ENCODE results near the gene TIAM2.
A peak's percentile ranks its signal among the peaks of the same experiment; 100 is the strongest.

TIAM2 gene

GRCh38 chr6:155141002-155141401, 145.9 kb downstream of the TIAM2 start:
- Histone ChIP-seq H3K4me2 (no peak overlapping the region), H3K27ac (no peak overlapping the region)
- TF ChIP-seq CTCF (conservative IDR thresholded peaks at IDR 0.05; ENCODE audit: low read depth, low read length), result no peak

GRCh38 chr6:155141512-155141911, 146.4 kb downstream of the TIAM2 start:
- Histone ChIP-seq H3K9ac (no peak overlapping the region), H4K20me1 (ENCODE audit: insufficient read depth) (no peaks in the 10 kb centered on the region), H3K36me3 (ENCODE audit: insufficient read depth) (no peaks in the 10 kb centered on the region), H3K4me2 (no peak overlapping the region), H3K4me1 (ENCODE audit: low read depth, poor library complexity, severe bottlenecking) (no peaks in the 10 kb centered on the region), H3K79me2 (ENCODE audit: insufficient read depth, low read depth) (no peaks in the 10 kb centered on the region), H3K27ac (no peak overlapping the region), H3K27me3 (ENCODE audit: insufficient read depth, low read depth) (no peaks in the 10 kb centered on the region), H2AFZ (ENCODE audit: low read depth) (no peak overlapping the region), H3K4me3 (IDR thresholded peaks at IDR 0.05; ENCODE audit: insufficient read depth, low read depth, low read length) (no peak overlapping the region)
- no peak for TF ChIP-seq CTCF (conservative IDR thresholded peaks at IDR 0.05; ENCODE audit: low read depth, low read length)

More at GRCh38 chr6:155141002-155141401, 145.9 kb downstream of the TIAM2 start:
- Histone ChIP-seq H3K36me3 (ENCODE audit: insufficient read depth) (no peaks in the 10 kb centered on the region), H2AFZ (ENCODE audit: low read depth) (no peak overlapping the region), H3K4me3 (IDR thresholded peaks at IDR 0.05; ENCODE audit: insufficient read depth, low read depth, low read length) (no peak overlapping the region), H3K9ac (no peak overlapping the region), H3K27me3 (ENCODE audit: insufficient read depth, low read depth) (no peaks in the 10 kb centered on the region), H3K79me2 (ENCODE audit: insufficient read depth, low read depth) (no peaks in the 10 kb centered on the region), H4K20me1 (ENCODE audit: insufficient read depth) (no peaks in the 10 kb centered on the region), H3K4me1 (ENCODE audit: low read depth, poor library complexity, severe bottlenecking) (no peaks in the 10 kb centered on the region)

GRCh38 chr6:155142168-155143028, 147.3 kb downstream of the TIAM2 start:
- no peak for TF ChIP-seq CTCF (conservative IDR thresholded peaks at IDR 0.05; ENCODE audit: low read depth, low read length)
- Histone ChIP-seq H3K79me2 (ENCODE audit: insufficient read depth, low read depth) (no peaks in the 10 kb centered on the region), H4K20me1 (ENCODE audit: insufficient read depth) (no peaks in the 10 kb centered on the region), H3K4me2 (no peak overlapping the region), H2AFZ (ENCODE audit: low read depth) (peak overlapping the region; percentile 6; the same call in 1 of the 2 replicates), H3K9ac (no peak overlapping the region), H3K4me1 (ENCODE audit: low read depth, poor library complexity, severe bottlenecking) (no peaks in the 10 kb centered on the region), H3K27me3 (ENCODE audit: insufficient read depth, low read depth) (no peaks in the 10 kb centered on the region), H3K36me3 (ENCODE audit: insufficient read depth) (no peaks in the 10 kb centered on the region), H3K27ac (no peak overlapping the region), H3K4me3 (IDR thresholded peaks at IDR 0.05; ENCODE audit: insufficient read depth, low read depth, low read length) (no peak overlapping the region)

- H3K79me2 ChIP-seq (ENCODE audit: insufficient read depth, low read depth), result no peaks in the 10 kb centered on the region
- H3K27ac ChIP-seq, result no peak overlapping the region
- H3K27me3 ChIP-seq (ENCODE audit: insufficient read depth, low read depth), result no peaks in the 10 kb centered on the region
- no peak overlapping the region; the same call in 1 of the 2 replicates for H3K4me2 ChIP-seq
- peak overlapping the region; percentile 6; the same call in 1 of the 2 replicates for H2AFZ ChIP-seq (ENCODE audit: low read depth)
- TF ChIP-seq CTCF (conservative IDR thresholded peaks at IDR 0.05; ENCODE audit: low read depth, low read length), result no peak
- no peaks in the 10 kb centered on the region for H3K36me3 ChIP-seq (ENCODE audit: insufficient read depth)
- no peak overlapping the region for H3K9ac ChIP-seq
- H4K20me1 ChIP-seq (ENCODE audit: insufficient read depth), result no peaks in the 10 kb centered on the region
- no peaks in the 10 kb centered on the region for H3K4me1 ChIP-seq (ENCODE audit: low read depth, poor library complexity, severe bottlenecking)
- no peak overlapping the region for H3K4me3 ChIP-seq (IDR thresholded peaks at IDR 0.05; ENCODE audit: insufficient read depth, low read depth, low read length)
Measured at GRCh38 chr6:155143029-155143577, 148.0 kb downstream of the TIAM2 start.
